H9 (cell line): Measurements from ENCODE around the gene NR1D1. TPM values are rescaled to one million over a fixed set of nuclear protein-coding genes. Genes with fewer than 3 reads are reported as not detected.

ENCODE experiments used
- DNase-seq: peaks from one replicate; pipeline ENCODE4 v3.0.0-alpha.2; 2017
- H2AFZ ChIP-seq: one replicate; pipeline ENCODE4 v1.6.1; 2013; ENCODE audit warnings: mild to moderate bottlenecking, low read length, control low read depth, moderate library complexity
- H2AK5ac ChIP-seq: 2 replicates; pipeline ENCODE4 v1.6.1; 2013; ENCODE audit warnings: low read length, control low read depth, mixed read lengths; ENCODE audit not compliant: insufficient read length
- H2BK120ac ChIP-seq: one replicate; pipeline ENCODE4 v1.6.1; 2013; ENCODE audit warnings: low read depth, mild to moderate bottlenecking, low read length, control low read depth, inconsistent platforms; ENCODE audit not compliant: poor library complexity, severe bottlenecking
- H2BK12ac ChIP-seq: 2 replicates; pipeline ENCODE4 v1.6.1; 2013; ENCODE audit warnings: low read length, control low read depth, mixed read lengths, low read depth; ENCODE audit not compliant: insufficient read length
- H2BK15ac ChIP-seq: 2 replicates; pipeline ENCODE4 v1.6.1; 2013; ENCODE audit warnings: low read depth, low read length, control low read depth
- H2BK20ac ChIP-seq: one replicate; pipeline ENCODE4 v1.6.1; 2013; ENCODE audit warnings: low read depth, mild to moderate bottlenecking, low read length, control low read depth, inconsistent platforms; ENCODE audit not compliant: poor library complexity, severe bottlenecking
- H2BK5ac ChIP-seq: 2 replicates; pipeline ENCODE4 v1.6.1; 2013; ENCODE audit warnings: low read length, control low read depth, mixed read lengths; ENCODE audit not compliant: insufficient read length
- H3K14ac ChIP-seq: 2 replicates; pipeline ENCODE4 v1.6.1; 2013; ENCODE audit warnings: low read length, control low read depth; ENCODE audit not compliant: insufficient read depth
- H3K18ac ChIP-seq: 2 replicates; pipeline ENCODE4 v1.6.1; 2013; ENCODE audit warnings: low read depth, mild to moderate bottlenecking, mixed read lengths, low read length, control low read depth; ENCODE audit not compliant: insufficient read length
- H3K23ac ChIP-seq: 2 replicates; pipeline ENCODE4 v1.6.1; 2013; ENCODE audit warnings: low read length, control low read depth, mixed read lengths, low read depth; ENCODE audit not compliant: insufficient read length
- H3K23me2 ChIP-seq: 2 replicates; pipeline ENCODE4 v1.6.1; 2013; ENCODE audit warnings: low read depth, mild to moderate bottlenecking, mixed read lengths, low read length, control low read depth; ENCODE audit not compliant: insufficient read length, poor library complexity, severe bottlenecking
- H3K27ac ChIP-seq: 2 replicates; pipeline ENCODE4 v1.5.1; 2013; ENCODE audit warnings: low read length, control low read depth, mixed read lengths, low read depth; ENCODE audit not compliant: insufficient read length
- H3K27me3 ChIP-seq: 2 replicates; pipeline ENCODE4 v1.6.1; 2013; ENCODE audit warnings: low read length, control low read depth, inconsistent platforms; ENCODE audit not compliant: insufficient read depth
- H3K4ac ChIP-seq: 2 replicates; pipeline ENCODE4 v1.6.1; 2013; ENCODE audit warnings: low read depth, mild to moderate bottlenecking, control low read depth, inconsistent platforms, low read length, moderate library complexity
- H3K4me1 ChIP-seq: 2 replicates; pipeline ENCODE4 v1.6.1; 2013; ENCODE audit warnings: low read length, control low read depth, inconsistent platforms; ENCODE audit not compliant: insufficient read depth
- H3K4me2 ChIP-seq: 2 replicates; pipeline ENCODE4 v1.6.1; 2013; ENCODE audit warnings: low read length, control low read depth, mixed read lengths; ENCODE audit not compliant: insufficient read length, insufficient read depth
- H3K56ac ChIP-seq: 2 replicates; pipeline ENCODE4 v1.6.1; 2013; ENCODE audit warnings: low read depth, mild to moderate bottlenecking, mixed read lengths, low read length, control low read depth; ENCODE audit not compliant: insufficient read length
- H3K79me1 ChIP-seq: 2 replicates; pipeline ENCODE4 v1.6.1; 2013; ENCODE audit warnings: low read depth, mild to moderate bottlenecking, moderate library complexity, low read length, control low read depth, inconsistent platforms; ENCODE audit not compliant: insufficient read depth, poor library complexity, severe bottlenecking
- H3K79me2 ChIP-seq: 2 replicates; pipeline ENCODE4 v1.6.1; 2013; ENCODE audit warnings: low read length, control low read depth, inconsistent platforms; ENCODE audit not compliant: insufficient read depth
- H3K9ac ChIP-seq: 2 replicates; pipeline ENCODE4 v1.6.1; 2013; ENCODE audit warnings: low read length, control low read depth, mixed read lengths; ENCODE audit not compliant: insufficient read length; ENCODE audit errors: extremely low read depth
- H3K9me3 ChIP-seq: one replicate; pipeline ENCODE4 v1.6.1; 2013; ENCODE audit warnings: low read depth, low read length, inconsistent platforms; ENCODE audit not compliant: control insufficient read depth
- H3T11ph ChIP-seq: one replicate; pipeline ENCODE4 v1.6.1; 2013; ENCODE audit warnings: mild to moderate bottlenecking, low read length, control low read depth, inconsistent platforms
- H4K20me1 ChIP-seq: one replicate; pipeline ENCODE4 v1.6.1; 2013; ENCODE audit not compliant: control insufficient read depth, insufficient read length, insufficient read depth
- H4K5ac ChIP-seq: 2 replicates; pipeline ENCODE4 v1.6.1; 2013; ENCODE audit warnings: low read depth, mild to moderate bottlenecking, mixed read lengths, low read length, control low read depth; ENCODE audit not compliant: insufficient read length
- H4K8ac ChIP-seq: replicated peaks from 2 replicates; pipeline ENCODE4 v1.6.1; 2013; ENCODE audit warnings: low read length, control low read depth, mixed read lengths, low read depth; ENCODE audit not compliant: insufficient read length
- H4K91ac ChIP-seq: 2 replicates; pipeline ENCODE4 v1.6.1; 2013; ENCODE audit warnings: low read depth, mild to moderate bottlenecking, moderate library complexity, mixed read lengths, low read length, control low read depth; ENCODE audit not compliant: insufficient read length
- H3K27ac Mint-ChIP-seq, 3 experiments: 2 replicates in 2 of 3; 3 replicates in 1 of 3; pipeline ENCODE4 v1.8.0; 2020 to 2021; ENCODE audit warnings: mixed read lengths in 3 of 3, mild to moderate bottlenecking in 1 of 3, moderate library complexity in 1 of 3
- H3K27me3 Mint-ChIP-seq: 2 replicates; pipeline ENCODE4 v1.8.0; 2021; ENCODE audit warnings: low read depth, mild to moderate bottlenecking, moderate library complexity, mixed read lengths
- H3K36me3 Mint-ChIP-seq, 3 experiments: 2 replicates in 2 of 3; 3 replicates in 1 of 3; pipeline ENCODE4 v1.8.0; 2020 to 2021; ENCODE audit warnings: low read depth in 3 of 3, mixed read lengths in 3 of 3; ENCODE audit not compliant: insufficient read depth in 1 of 3
- H3K4me1 Mint-ChIP-seq, 2 experiments: 2 replicates each; pipeline ENCODE4 v1.8.0; 2020; ENCODE audit warnings: mixed read lengths in 2 of 2
- H3K4me3 Mint-ChIP-seq, 2 experiments: 2 replicates in 1 of 2; 3 replicates in 1 of 2; pipeline ENCODE4 v1.8.0; 2020 to 2021; ENCODE audit warnings: mild to moderate bottlenecking in 2 of 2, mixed read lengths in 2 of 2, moderate library complexity in 1 of 2
- H3K9me3 Mint-ChIP-seq, 2 experiments: 2 replicates in 1 of 2; 3 replicates in 1 of 2; pipeline ENCODE4 v1.8.0; 2020; ENCODE audit warnings: mild to moderate bottlenecking in 2 of 2, mixed read lengths in 2 of 2, moderate library complexity in 1 of 2
- CTCF ChIP-seq: fragments of 200-600 bp; sonication (generic); conservative IDR thresholded peaks from 3 replicates; pipeline ENCODE4 v1.8.0; 2021; ENCODE audit warnings: antibody characterized with exemption, mild to moderate bottlenecking
- WGBS: extraction: QIAGEN DNeasy Blood & Tissue Kit; methylation state at CpG from one replicate; pipeline ENCODE4 v1.1.7; 2013; ENCODE audit warnings: missing lambda C conversion rate, low lambda C conversion rate, mixed read lengths; ENCODE audit not compliant: insufficient read length; ENCODE audit errors: extremely low coverage; 5-methylcytosine and 5-hydroxymethylcytosine counted together
- total RNA-seq: library from RNA; stranded (reverse); gene quantifications from 2 replicates; pipeline ENCODE4 v1.2.1, GENCODE V29; 2021

The NR1D1 gene
- total RNA-seq, 1 experiment from 2014 or later, result 8.6 TPM

GRCh38 chr17:40070709-40071312, 29.6 kb downstream of the NR1D1 start:
- H3K27me3 Mint-ChIP-seq, result peaks cover 4% of the 10 kb centered on the region
- no peak overlapping the region for H2AK5ac ChIP-seq
- H3K4me3 Mint-ChIP-seq, result peak overlapping the region in 1 of 2 experiments; percentile 48; a peak in 2 of 5 replicates
- no peak overlapping the region for H3K14ac ChIP-seq
- no peaks in the 10 kb centered on the region for H3K9me3 Mint-ChIP-seq
- H3K9ac ChIP-seq, result no peak overlapping the region
- no peak overlapping the region for H2BK5ac ChIP-seq
- peaks cover 58 to 82% of the 10 kb centered on the region in 2 experiments for H3K4me1 Mint-ChIP-seq
- H2BK120ac ChIP-seq, result no peak overlapping the region
- H3K27me3 ChIP-seq, result no peaks in the 10 kb centered on the region
- TF ChIP-seq CTCF, result no peak
- no peak overlapping the region for H2BK12ac ChIP-seq
- no peak overlapping the region for H4K8ac ChIP-seq
- no CpG with 5 or more reads among the region's 8 CpGs for WGBS
- H2AFZ ChIP-seq, result no peak overlapping the region
- DNase-seq, result peak; percentile 31
- H3K4ac ChIP-seq, result no peak overlapping the region
- H3K36me3 Mint-ChIP-seq, result peaks cover 0 to 4% (median 0%) of the 10 kb centered on the region in 3 experiments; a peak in 3 of 7 replicates
- H3K79me1 ChIP-seq, result no peaks in the 10 kb centered on the region
- H3K4me1 ChIP-seq, result peaks cover 26% of the 10 kb centered on the region
- H4K91ac ChIP-seq, result no peak overlapping the region
- H3K27ac Mint-ChIP-seq, result no peak overlapping the region; a peak in 1 of 7 replicates
- H3K23me2 ChIP-seq, result peaks cover 6% of the 10 kb centered on the region
- no peak overlapping the region for H3K56ac ChIP-seq
- no peak overlapping the region for H3T11ph ChIP-seq
- no peaks in the 10 kb centered on the region for H3K9me3 ChIP-seq
- no peak overlapping the region for H3K23ac ChIP-seq
- no peaks in the 10 kb centered on the region for H3K79me2 ChIP-seq
- no peak overlapping the region for H3K4me2 ChIP-seq
- H4K5ac ChIP-seq, result no peak overlapping the region
- H4K20me1 ChIP-seq, result peaks cover 3% of the 10 kb centered on the region
- no peak overlapping the region for H2BK20ac ChIP-seq
- no peak overlapping the region for H2BK15ac ChIP-seq
- H3K18ac ChIP-seq, result no peak overlapping the region
- H3K27ac ChIP-seq, result no peak overlapping the region
